Activated CD4-positive, CD25-positive, alpha-beta regulatory T cell treated with anti-CD3 and anti-CD28 coated beads, Interleukin-2, amount 50 U/mL, for 24 hours (primary cell): ENCODE data around the gene COL27A1.

Experiments used
- ATAC-seq, 2 donors: fragments of 150-1000 bp; cut with Tn5 transposase; one replicate each; pipeline ENCODE4 v1.10.0; 2021; ENCODE audit warnings: mild to moderate bottlenecking in 1 of 2, moderate library complexity in 1 of 2

Gene COL27A1

GRCh38 chr9:114289571-114290481, 134.5 kb downstream of the COL27A1 start:
- ATAC-seq: no peak

- no peak for ATAC-seq
Observed at GRCh38 chr9:114290561-114290986, 135.2 kb downstream of the COL27A1 start.

- peak in 1 of 2 donors; percentile 38 for ATAC-seq
Observed at GRCh38 chr9:114291064-114291474, 135.7 kb downstream of the COL27A1 start.

- ATAC-seq: no peak
Observed at GRCh38 chr9:114291886-114292590, 136.7 kb downstream of the COL27A1 start.

DNA sequence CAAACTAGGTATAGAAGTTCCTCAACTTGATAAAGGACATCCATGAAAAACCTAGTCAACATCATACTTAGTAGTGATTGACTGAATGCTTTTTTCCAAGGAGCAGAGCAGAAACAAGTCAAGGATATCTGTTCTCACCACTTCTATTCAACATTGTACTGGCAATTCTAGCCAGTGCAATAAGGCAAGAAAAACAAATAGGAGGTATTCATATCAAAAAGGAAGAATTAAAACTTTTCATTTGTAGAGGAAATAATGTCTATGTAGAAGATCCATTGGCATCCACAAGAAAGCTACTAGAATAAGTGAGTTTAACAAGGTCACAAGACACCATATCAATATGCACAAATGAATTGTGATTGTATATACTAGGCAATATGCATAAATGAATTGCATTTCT, 139.3 kb downstream of the COL27A1 start:
- ATAC-seq: no peak

- ATAC-seq: no peak
Observed at GRCh38 chr9:114296338-114296737, 141.0 kb downstream of the COL27A1 start.

GRCh38 chr9:114299286-114300152, 144.2 kb downstream of the COL27A1 start:
- no peak for ATAC-seq

DNA sequence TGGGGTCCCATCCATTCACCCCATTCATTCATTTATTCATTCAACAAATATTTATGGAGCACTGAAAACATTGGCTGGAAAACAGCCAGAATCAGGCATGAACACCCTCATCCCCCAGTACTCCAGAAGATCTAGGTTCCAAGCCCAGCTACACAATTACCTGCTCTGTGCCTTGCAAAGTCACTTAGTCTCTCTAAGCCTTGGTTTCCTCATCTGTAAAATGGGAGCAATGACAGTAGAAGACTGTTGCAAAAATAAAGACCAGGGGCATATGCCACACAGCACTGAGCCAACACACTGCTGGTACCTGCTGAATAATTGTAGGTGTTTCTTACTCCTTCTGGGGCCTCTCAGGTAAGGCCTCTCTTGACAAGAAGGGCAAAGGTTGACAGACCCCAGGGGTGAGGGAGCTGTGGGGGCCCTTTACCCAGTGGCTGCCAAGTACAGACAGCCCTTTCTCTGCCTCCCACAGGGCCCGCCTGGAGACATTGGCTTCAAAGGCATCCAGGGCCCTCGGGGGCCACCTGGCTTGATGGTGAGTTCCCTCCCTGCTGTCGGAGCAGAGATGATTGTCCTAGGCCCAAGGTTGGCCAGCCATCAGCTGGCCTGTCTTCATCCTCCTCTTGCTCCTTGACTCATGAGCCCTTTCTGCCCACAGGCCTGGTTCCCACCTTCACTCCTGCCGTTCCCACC, 145.0 kb downstream of the COL27A1 start:
- ATAC-seq: no peak

GRCh38 chr9:114300846-114301797, 145.8 kb downstream of the COL27A1 start:
- no peak for ATAC-seq

GRCh38 chr9:114301798-114302565, 146.6 kb downstream of the COL27A1 start:
- ATAC-seq: no peak

DNA sequence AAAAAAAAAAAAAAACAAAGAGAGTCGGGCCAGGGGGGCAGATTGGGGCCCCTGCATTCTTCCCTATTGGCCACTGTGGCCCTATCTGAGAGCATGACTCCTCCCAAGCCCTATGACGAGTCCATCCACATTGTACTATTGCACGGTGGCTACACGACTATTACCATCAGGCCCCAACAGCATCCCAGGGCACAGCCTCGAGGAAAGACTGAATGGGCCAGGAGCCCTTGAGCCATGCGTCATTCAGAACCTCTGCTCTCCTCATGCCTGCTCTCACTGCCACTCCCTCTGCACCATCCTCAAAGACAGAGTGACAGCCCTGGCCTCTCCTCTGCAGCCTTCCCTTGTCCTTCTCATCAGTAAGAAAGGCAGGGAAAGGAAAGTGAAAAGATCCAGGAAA, 147.4 kb downstream of the COL27A1 start:
- ATAC-seq: no peak

DNA sequence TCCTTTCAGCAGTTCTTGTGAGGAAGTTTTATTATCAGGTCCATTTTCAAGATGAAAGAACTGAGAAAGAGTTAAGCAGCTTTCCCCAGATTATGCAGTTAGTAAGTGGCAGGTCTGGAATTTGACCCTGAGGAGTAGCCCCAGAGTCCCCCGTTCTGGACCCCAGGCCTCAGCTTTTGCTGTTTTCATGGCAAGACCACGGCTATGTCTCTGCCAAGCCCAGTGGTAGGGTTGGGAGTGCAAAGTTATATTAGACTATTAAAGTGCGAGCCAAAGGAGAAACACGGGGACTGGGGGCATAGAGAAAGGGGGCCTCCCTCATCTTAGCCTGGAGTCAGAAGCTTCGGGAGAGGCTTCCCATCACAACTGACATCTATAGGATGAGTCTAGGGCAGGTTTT, 148.2 kb downstream of the COL27A1 start:
- ATAC-seq: no peak

DNA sequence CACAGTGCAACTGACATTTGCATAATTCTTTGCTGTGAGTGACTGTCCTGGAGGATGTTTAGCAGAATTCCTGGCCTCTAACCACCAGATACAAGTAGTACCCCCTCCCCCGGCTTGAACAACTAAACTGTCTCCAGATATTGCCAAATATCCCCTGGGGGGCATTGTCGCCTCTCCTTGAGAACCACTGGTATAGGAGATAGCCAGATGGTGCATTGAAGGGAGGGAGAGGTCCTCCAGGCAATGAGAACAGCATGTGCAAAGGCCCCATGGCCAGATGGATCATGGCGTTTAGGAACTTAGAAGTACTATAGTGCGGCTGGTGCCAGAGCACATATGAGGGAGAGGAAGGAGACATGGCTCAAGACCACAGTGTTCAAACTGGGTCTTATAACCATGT, 148.6 kb downstream of the COL27A1 start:
- no peak for ATAC-seq

DNA sequence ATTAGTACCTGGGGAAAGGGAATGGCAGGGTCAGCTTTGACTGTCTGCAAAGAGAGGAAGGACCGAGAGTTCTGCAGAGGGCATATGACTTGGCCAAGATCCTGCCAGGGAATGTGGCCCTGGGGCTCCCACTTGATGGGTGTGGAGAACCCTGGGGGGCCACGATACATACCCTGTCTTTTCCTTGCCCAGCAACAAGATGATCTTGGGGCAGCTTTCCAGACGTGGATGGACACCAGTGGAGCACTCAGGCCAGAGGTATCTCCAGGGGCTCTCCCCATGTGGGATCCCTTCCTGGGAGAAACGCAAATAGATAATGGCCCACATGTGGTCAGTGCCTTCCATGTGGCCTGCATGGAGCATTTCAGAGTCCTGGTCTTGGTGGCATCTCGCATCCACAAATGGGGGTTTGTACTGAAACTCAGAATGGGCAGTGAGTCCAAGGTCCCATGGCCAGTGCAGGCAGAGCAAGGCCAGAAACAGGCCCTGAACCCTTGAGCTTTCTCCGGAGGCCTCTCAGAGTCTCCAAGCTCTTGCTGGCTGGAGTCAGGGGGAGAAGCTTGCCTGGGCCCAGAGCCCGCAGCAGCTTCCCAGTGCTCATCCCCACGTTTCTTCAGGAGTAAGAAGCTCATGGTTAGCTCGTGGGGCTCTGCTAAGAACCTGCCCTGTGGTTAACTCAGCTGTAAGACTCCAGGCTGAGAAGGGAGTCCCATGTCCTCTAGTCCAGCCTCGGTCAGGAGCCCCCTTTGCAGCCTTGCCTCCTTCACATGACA, 149.3 kb downstream of the COL27A1 start:
- no peak for ATAC-seq

DNA sequence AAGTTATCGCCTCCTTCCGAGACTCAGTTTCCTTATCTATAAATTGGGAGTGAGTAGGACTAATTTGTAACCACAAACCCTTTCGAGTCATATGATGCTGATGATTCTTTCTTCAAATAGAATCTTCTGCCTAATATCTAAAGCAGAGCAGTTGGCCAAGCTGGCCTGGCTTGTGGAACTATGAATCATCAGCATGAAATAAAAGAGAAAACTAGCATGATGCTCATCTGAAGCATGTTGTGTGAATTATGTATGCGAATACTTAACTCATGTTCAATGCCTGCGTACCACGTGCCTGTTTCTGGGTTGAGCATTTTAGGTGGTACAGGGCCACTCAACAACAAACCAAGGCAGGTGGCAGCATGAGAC, 152.5 kb downstream of the COL27A1 start:
- no peak for ATAC-seq

- no peak for ATAC-seq
Observed at GRCh38 chr9:114308361-114308950, 153.1 kb downstream of the COL27A1 start.

- no peak for ATAC-seq
Observed at GRCh38 chr9:114309096-114309495, 153.8 kb downstream of the COL27A1 start.

GRCh38 chr9:114310471-114311450, 155.4 kb downstream of the COL27A1 start:
- no peak for ATAC-seq
